C4-2B (cell line): ENCODE measurements around the gene CELF3.

Experiments used
- ZFX ChIP-seq: fragments of 450-650 bp; IDR thresholded peaks from 2 replicates; pipeline ENCODE4 v1.6.1; 2017
- TF ChIP-seq, protein P1 (sequence below): fragments of 450-650 bp; conservative IDR thresholded peaks from 2 replicates; pipeline ENCODE4 v1.5.1; 2017; ENCODE audit warnings: mild to moderate bottlenecking

DNA sequence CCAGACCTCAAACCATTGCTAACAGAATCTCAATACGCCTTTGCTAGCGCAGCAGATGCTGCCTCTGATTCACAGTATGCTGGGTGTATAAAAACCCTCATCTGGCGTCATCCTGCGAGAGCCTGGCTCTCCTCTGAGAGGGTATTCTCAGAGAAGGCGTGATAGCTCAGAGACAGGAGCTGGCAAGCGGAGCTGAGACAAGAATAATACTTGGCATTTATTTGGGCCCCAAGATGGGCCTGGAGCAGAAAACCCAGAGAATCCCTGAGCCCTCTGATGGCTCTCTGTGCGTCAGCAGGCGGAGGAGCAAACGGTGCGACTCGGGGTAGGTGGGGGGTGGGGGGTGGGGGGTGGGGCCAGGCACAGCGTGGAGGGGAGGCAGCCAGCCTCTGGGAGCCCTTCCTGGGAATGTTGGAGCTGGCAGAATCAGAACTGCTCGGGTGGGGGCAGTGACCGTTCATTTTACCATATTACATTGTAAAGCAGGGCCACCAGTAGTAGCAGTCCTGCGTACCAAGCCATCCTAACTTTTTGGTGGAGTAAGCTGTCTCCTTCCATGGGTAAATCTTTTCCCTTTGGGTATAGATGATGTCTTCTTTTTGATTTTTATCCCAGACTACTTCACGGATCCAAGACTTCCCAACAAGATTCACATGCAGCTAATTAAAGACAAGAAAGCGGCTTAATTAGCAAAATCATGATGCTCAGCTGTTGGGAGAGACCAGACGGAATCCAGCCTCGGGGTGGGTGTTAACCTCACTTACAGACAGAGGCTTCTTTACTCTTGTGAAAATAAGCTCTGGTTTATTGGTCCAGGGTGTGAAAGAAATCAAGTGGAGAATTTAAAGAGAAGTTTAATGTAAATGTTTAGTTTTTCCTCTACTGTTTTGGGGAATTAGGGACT lies 11.8 kb upstream of the CELF3 start:
- TF ChIP-seq, protein P1, sequence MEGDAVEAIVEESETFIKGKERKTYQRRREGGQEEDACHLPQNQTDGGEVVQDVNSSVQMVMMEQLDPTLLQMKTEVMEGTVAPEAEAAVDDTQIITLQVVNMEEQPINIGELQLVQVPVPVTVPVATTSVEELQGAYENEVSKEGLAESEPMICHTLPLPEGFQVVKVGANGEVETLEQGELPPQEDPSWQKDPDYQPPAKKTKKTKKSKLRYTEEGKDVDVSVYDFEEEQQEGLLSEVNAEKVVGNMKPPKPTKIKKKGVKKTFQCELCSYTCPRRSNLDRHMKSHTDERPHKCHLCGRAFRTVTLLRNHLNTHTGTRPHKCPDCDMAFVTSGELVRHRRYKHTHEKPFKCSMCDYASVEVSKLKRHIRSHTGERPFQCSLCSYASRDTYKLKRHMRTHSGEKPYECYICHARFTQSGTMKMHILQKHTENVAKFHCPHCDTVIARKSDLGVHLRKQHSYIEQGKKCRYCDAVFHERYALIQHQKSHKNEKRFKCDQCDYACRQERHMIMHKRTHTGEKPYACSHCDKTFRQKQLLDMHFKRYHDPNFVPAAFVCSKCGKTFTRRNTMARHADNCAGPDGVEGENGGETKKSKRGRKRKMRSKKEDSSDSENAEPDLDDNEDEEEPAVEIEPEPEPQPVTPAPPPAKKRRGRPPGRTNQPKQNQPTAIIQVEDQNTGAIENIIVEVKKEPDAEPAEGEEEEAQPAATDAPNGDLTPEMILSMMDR = no peak
- no peak for TF ChIP-seq ZFX
